Testis (tissue), 3 donors: Measurements from ENCODE around the gene ARHGEF28. TPM values are rescaled to one million over a fixed set of nuclear protein-coding genes. Genes with fewer than 3 reads are reported as not detected.

Source experiments
- DNase-seq: peaks from one replicate; pipeline ENCODE4 v3.0.0-alpha.2; 2019
- H3K27ac ChIP-seq, 2 donors: fragments of 200-600 bp; sonication (generic); one replicate each; pipeline ENCODE4 v1.5.1; 2019
- H3K27me3 ChIP-seq: fragments of 200-600 bp; sonication (generic); one replicate; pipeline ENCODE4 v1.5.1; 2019
- H3K36me3 ChIP-seq: fragments of 200-600 bp; sonication (generic); one replicate; pipeline ENCODE4 v1.5.1; 2017; ENCODE audit warnings: low read depth; ENCODE audit errors: missing control alignments
- H3K4me1 ChIP-seq: fragments of 200-600 bp; sonication (generic); one replicate; pipeline ENCODE4 v1.5.1; 2019
- H3K4me3 ChIP-seq, 2 donors: fragments of 200-600 bp; sonication (generic); one replicate each; pipeline ENCODE4 v1.5.1; 2017 to 2019
- H3K9me3 ChIP-seq: fragments of 200-600 bp; sonication (generic); one replicate; pipeline ENCODE4 v1.5.1; 2017
- POLR2A ChIP-seq: fragments of 450-650 bp; IDR thresholded peaks from one replicate; pipeline ENCODE4 v1.6.1; 2017; ENCODE audit warnings: antibody characterized with exemption, mild to moderate bottlenecking, moderate library complexity
- WGBS, 2 donors: methylation state at CpG; one replicate each; pipeline ENCODE4 v1.1.5; 2018; 5-methylcytosine and 5-hydroxymethylcytosine counted together
- intact Hi-C: fragments of 100-400 bp; cut with DNase I; formaldehyde crosslinking; loops from one replicate; pipeline ENCODE4 v1.15.1; 2023; ENCODE audit warnings: low total_unique reads
- polyA plus RNA-seq: library from polyadenylated mRNA; stranded (reverse); fragments of 350-450 nt; fragmentation: Illumina TruSeq; extraction: RNeasy Lipid Tissue Mini Kit (QIAGEN cat#74804); gene quantifications from one replicate; pipeline ENCODE4 v1.2.3, GENCODE V29; 2014; ENCODE audit warnings: low read depth, low replicate concordance; ENCODE audit not compliant: insufficient read depth
- total RNA-seq, 2 donors: library from RNA; depleted of rRNA; stranded (reverse); fragments of >200 nt; gene quantifications; one replicate each; pipeline ENCODE4 v1.2.3, GENCODE V29; 2016
- TF ChIP-seq, protein P1 (sequence below), 3 experiments: fragments of 450-650 bp in 2 of 3; fragments of 200-600 bp in 1 of 3; sonication (generic) in 1 of 3; IDR thresholded peaks; one replicate each; pipeline ENCODE4 v1.5.1; 2016 to 2019; ENCODE audit warnings: antibody characterized with exemption in 3 of 3, mild to moderate bottlenecking in 2 of 3, moderate library complexity in 1 of 3

ARHGEF28 gene
- total and polyA plus RNA-seq, 3 donors from 2014 or later = 3.9 to 8.7 (median 8.0) TPM

DNA sequence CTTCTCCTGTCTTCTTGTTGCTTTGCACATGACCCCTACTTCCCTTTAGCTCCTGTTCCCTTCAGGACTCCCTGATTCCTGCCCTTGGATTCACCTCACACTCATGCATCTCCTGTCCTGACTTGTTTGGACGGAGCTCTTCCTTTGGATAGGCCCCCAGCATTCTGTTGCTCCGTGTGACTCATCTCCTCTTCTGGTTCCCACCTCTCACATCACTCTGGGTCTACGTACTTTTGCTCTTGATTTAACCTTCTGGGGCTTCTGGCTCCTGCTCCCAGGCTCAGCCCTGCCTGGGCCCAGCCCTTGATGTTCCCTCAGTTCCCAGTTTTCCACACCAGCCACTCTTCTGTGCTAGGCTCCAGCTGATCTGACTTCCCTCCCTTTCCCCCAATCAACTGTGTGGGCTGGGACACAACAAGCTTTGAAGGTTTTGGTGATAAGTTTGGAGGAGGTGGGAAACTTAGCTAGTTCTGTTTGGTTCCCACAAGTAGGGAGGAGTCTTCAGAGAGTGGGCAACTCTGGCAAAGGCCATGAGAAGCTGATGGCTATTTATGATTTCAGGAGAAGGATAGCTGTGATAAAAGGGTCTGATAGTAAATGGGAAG lies 331.5 kb downstream of the ARHGEF28 start:
- H3K36me3 ChIP-seq = no peaks in the 10 kb centered on the region
- intact Hi-C loops = no loop called here
- TF ChIP-seq, protein P1, sequence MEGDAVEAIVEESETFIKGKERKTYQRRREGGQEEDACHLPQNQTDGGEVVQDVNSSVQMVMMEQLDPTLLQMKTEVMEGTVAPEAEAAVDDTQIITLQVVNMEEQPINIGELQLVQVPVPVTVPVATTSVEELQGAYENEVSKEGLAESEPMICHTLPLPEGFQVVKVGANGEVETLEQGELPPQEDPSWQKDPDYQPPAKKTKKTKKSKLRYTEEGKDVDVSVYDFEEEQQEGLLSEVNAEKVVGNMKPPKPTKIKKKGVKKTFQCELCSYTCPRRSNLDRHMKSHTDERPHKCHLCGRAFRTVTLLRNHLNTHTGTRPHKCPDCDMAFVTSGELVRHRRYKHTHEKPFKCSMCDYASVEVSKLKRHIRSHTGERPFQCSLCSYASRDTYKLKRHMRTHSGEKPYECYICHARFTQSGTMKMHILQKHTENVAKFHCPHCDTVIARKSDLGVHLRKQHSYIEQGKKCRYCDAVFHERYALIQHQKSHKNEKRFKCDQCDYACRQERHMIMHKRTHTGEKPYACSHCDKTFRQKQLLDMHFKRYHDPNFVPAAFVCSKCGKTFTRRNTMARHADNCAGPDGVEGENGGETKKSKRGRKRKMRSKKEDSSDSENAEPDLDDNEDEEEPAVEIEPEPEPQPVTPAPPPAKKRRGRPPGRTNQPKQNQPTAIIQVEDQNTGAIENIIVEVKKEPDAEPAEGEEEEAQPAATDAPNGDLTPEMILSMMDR (IDR thresholded peaks at IDR 0.05) = no peak
- no peak for TF ChIP-seq POLR2A
- no peak overlapping the region for H3K4me3 ChIP-seq
- H3K27ac ChIP-seq = no peak overlapping the region
- no peaks in the 10 kb centered on the region for H3K27me3 ChIP-seq
- WGBS, 2 donors = 64 to 70% methylated on average over 3 of the region's 3 CpGs
- peaks cover 7% of the 10 kb centered on the region for H3K4me1 ChIP-seq
- no peak for DNase-seq
- H3K9me3 ChIP-seq = no peaks in the 10 kb centered on the region

DNA sequence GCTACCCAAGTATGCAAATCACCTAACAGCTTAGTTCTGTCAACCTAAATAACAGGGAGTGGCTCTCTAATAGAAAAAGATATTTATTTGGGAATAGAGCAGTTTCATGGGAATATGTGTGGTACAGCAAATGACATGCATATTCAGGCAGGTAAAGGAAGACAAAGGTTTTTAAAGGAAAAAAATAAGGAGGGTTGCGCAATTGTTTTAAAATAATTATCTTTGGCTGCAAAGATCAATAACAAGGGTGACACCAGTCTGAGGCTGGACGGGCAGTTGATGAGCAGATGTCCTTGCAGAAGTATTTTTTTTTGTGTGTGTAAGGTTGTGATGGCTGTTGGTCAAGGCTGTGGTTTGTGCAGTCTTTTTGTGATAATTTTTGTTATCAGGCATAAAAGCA lies 332.0 kb downstream of the ARHGEF28 start:
- Histone ChIP-seq H3K9me3 (no peaks in the 10 kb centered on the region), H3K4me3 (no peak overlapping the region), H3K36me3 (no peaks in the 10 kb centered on the region), H3K27me3 (no peaks in the 10 kb centered on the region), H3K4me1 (peaks cover 7% of the 10 kb centered on the region), H3K27ac (no peak overlapping the region)
- DNase-seq = no peak
- 74 to 75% methylated on average over 2 of the region's 2 CpGs for WGBS, 2 donors
- intact Hi-C loops = no loop called here
- TF ChIP-seq, protein P1 (IDR thresholded peaks at IDR 0.05) = no peak
- no peak for TF ChIP-seq POLR2A

DNA sequence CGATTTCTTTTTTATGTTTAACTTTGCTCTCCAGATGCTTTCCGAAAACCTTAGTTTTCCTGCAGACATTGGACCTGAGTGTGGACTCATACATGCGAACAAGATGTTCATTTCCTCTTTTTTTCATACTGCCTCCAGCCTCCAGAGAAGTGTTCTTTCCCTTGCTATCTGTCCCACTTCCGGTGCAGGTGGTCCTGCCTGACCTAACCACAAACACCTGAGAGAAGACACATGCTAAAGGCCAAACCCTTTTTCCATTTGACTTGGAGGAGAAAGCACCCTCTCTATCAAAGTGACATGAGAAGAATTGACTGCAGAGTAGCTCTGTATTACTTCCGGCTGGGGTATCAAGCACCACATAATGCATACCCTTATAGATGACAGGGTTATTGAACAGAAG lies 334.0 kb downstream of the ARHGEF28 start:
- no peak for DNase-seq
- no peak overlapping the region for H3K4me3 ChIP-seq
- H3K9me3 ChIP-seq = no peaks in the 10 kb centered on the region
- H3K27me3 ChIP-seq = no peaks in the 10 kb centered on the region
- intact Hi-C loops = no loop called here
- 55 to 67% methylated on average over 5 of the region's 5 CpGs for whole genome bisulfite sequencing, 2 donors
- peaks cover 3% of the 10 kb centered on the region for H3K4me1 ChIP-seq
- TF ChIP-seq, protein P1 (IDR thresholded peaks at IDR 0.05) = no peak
- no peak for TF ChIP-seq POLR2A
- no peak overlapping the region for H3K27ac ChIP-seq
- no peaks in the 10 kb centered on the region for H3K36me3 ChIP-seq

DNA sequence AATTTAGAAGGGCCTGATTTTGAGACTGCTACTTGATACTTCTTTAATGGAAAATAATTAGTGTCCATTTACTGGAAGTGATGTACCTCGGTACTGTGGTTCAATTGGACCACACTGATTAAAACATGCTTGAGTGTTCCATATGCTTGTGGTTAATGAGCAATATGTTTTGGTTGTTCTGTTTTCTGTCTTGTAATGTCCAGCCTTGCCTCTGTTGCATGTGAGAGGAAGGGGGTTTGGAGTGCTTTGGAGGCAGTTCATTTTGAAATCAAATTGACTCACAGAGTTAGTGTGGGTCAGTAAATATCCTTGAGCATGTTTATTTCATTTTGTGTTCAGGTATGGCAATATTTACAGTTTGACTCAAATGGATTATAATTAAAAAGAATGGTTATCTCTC lies 334.4 kb downstream of the ARHGEF28 start:
- H3K36me3 ChIP-seq = no peaks in the 10 kb centered on the region
- TF ChIP-seq, protein P1 (IDR thresholded peaks at IDR 0.05) = no peak
- TF ChIP-seq POLR2A = no peak
- DNase-seq = no peak
- no peak overlapping the region for H3K4me3 ChIP-seq
- peaks cover 3% of the 10 kb centered on the region for H3K4me1 ChIP-seq
- H3K9me3 ChIP-seq = no peaks in the 10 kb centered on the region
- WGBS, 2 donors = 88 to 92% methylated on average over 1 of the region's 1 CpG
- intact Hi-C loops = no loop called here
- H3K27me3 ChIP-seq = no peaks in the 10 kb centered on the region
- no peak overlapping the region for H3K27ac ChIP-seq

DNA sequence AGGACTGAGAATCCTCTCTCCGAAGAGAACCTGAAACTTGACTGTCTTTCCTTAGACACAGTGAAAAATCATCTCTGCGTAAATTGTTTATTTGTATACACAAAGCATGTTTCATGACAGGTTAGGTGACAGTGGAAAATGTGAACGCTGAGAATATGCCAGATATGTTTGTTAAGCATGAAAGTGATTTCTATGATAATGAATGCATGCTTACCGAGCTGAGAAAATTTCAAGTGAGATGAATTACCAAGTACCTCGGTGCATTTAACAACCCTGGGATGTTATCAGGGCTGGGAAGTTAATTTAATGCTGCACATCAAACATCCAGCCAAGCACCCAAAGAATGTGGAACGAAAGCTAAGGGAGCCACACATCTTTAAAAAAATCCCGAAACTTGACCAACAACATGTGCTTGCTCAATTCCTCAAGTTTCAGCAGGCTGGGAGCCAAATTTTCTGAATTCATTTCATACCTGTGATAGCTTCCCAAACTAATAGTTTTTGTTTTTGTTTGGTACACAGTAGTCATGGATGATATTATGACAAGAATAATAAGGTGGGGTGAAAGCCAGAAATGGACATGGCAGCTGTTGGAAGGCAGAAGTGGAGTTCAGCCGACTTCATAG lies 336.9 kb downstream of the ARHGEF28 start:
- WGBS, 2 donors = 60 to 69% methylated on average over 8 of the region's 8 CpGs
- H3K36me3 ChIP-seq = no peaks in the 10 kb centered on the region
- no peak overlapping the region for H3K4me3 ChIP-seq
- DNase-seq = no peak
- intact Hi-C loops = no loop called here
- H3K9me3 ChIP-seq = no peaks in the 10 kb centered on the region
- TF ChIP-seq POLR2A = no peak
- TF ChIP-seq, protein P1 (IDR thresholded peaks at IDR 0.05) = no peak
- no peak overlapping the region for H3K27ac ChIP-seq
- H3K4me1 ChIP-seq = no peaks in the 10 kb centered on the region
- no peaks in the 10 kb centered on the region for H3K27me3 ChIP-seq
